Brain pericyte (primary cell): Measurements from ENCODE around the gene ZNF879.

Source experiments
- DNase-seq: peaks from one replicate; pipeline ENCODE4 v3.0.0-alpha.2; 2012; ENCODE audit warnings: low read depth, low spot score

ZNF879 gene

DNA sequence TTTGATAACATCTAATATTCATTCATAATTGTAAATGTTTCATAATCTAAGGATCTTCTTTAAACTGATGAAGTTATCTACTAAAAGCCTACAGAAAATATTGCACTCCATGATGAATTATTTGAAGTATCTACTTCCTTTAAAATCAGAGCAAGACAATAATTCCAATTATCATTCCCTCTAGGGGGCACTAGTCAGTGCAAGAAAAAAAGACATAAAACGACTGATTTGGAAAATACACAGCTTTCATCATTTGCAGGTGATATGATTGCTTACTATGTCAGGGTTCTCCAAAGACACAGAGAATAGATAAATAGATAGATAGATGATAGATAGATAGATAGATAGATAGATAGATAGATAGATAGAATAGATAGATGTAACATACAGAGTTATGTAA is 14.9 kb upstream of the ZNF879 start:
- DNase-seq, result no peak

DNA sequence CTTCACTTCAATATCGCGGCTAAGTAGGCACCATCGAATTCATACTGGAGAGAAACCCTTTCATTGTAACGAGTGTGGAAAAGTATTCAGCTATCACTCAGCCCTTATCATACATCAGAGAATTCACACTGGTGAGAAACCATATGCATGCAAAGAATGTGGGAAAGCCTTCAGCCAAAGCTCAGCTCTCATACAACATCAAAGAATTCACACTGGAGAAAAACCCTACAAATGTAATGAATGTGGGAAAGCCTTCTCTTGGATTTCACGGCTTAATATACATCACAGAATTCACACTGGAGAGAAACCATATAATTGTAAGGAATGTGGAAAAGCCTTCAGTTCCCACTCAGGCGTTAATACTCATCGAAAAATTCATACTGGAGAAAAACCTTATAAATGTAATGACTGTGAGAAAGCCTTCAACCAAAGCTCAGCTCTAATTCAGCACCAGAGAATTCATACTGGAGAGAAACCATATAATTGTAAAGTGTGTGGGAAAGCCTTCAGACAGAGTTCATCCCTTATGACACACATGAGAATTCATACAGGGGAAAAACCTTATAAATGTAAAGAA is 9.5 kb downstream of the ZNF879 start:
- DNase-seq, result no peak

GRCh38 chr5:179044765-179045164 is 21.2 kb downstream of the ZNF879 start:
- no peak for DNase-seq

- DNase-seq, result no peak
These were observed 28.2 kb downstream of the ZNF879 start for GRCh38 chr5:179051784-179052183.

DNA sequence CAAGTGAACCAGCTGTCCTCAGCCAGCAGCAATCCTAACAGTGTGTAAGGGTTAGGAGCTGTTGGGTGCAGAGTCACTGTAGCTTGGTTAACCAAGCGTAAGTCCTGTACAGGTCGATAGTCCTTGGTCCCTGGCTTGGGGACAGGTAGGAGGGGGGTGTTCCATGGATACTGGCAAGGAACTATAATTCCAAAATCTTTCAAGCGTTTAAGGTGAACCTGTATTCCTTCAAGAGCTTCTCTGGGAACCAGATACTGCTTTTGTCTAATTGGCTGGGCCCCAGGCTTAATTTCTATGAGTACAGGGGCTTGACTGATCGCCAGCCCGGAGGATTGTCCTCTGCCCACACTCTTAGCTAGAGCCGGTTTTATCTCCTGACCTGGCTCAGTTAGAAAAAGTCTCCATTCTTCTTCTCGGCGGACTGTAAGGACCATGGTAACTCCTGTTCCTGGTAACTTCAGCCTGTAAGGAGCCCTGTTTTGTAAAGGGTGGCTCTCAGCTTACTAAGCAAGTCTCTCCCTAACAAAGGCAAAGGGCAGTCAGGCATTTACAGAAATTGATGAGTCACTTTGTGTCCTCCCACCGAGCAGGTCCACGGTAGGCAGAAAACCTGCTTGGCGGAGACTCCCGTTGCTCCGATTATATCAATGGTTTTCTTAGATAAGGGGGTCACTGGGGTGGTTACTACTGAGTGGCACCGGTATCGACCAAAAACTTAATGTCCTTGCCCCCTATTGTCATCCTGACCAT is 30.6 kb downstream of the ZNF879 start:
- no peak for DNase-seq

GRCh38 chr5:179054876-179055275 is 31.3 kb downstream of the ZNF879 start:
- no peak for DNase-seq

GRCh38 chr5:179055436-179055835 is 31.8 kb downstream of the ZNF879 start:
- DNase-seq, result no peak

GRCh38 chr5:179055841-179056240 is 32.2 kb downstream of the ZNF879 start:
- no peak for DNase-seq

DNA sequence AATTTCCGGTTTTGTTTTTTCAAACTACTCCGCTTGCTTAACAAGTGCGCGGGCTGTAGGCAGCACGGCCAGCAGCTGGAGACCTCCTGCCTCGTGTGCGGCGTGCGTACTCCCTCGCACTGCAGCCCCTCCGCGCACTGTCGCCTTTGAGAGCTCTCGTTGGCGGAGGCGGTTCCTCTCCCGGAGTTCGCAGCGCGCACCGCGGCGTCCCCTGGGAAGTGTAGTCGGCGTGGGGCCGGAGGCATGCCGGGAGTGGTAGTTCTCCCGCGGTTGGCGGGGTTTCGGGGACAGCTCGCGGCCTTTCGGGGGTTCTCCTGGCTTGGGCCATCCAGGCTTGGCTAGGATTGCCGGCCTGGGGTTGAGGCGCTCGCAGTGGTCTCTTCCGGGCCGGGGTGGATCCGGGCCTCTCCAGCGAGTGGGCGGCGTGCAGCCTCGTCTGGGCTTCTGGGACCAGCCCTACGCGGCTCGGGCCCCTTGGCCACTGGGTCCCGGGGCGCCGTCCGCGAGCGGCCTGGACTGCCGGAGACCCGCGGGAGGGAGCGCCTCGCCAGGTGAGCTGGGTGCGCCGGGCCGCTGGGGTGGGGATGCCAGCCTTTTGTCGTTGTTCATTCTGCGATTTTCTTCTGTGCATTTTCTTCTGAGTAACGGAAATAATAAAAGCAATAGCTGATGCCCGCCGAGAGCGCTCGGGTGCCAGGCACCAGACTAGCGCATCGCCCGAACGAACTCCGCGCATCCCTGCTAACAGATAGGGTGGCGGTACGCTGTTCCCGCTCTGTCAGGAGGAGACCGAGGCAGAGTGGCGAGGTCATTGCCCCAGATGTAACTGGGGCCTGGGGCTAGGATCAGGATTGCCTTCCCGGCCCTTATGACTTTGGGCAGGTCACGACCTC is 36.8 kb downstream of the ZNF879 start, which contains the start of gene ZNF354C:
Gene ZNF354C, plus strand, starts transcription at position 258 of the 893 bp plus-strand sequence. CDS start 1,696 bp downstream, outside the sequence.
- peak; percentile 72 for DNase-seq

DNA sequence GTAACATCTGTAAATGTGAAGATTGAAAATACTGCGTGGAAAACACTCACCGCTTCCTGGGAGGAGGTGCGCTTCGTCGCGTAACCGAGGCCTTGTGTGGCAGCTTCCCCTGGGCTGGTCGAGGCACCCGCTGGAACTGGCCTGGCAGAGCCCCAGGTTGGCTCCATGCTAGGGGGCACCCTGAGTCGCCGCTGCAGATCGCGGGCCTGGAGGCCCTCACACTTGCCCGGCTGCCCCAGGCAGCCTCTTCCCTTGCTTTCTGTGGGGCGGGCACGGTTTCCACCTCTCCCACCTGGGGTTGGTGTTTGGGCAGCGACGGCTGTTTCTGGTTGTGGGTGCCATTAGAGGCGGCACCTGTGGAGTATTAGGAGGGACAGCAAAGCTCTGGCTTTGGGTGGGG is 37.4 kb downstream of the ZNF879 start:
- no peak for DNase-seq

DNA sequence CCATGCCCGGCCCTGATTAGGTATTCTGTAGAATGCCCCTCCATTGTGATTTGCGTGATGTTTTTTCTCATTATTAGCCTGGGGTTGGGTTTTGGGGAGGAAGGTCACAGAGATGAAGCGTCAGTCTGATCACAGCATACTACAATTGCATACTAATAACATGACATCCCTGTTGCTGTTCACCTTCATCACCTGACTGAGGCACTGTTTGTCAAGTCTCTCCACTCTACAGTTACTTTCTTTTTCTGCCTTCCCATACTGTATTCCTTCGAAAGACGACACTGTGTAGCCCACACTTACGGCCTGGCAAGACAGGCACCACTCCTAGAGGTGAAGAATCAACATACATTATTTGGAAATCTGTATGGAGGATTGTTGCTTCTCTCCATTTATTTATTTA is 42.1 kb downstream of the ZNF879 start:
- no peak for DNase-seq

GRCh38 chr5:179079165-179079987 is 55.8 kb downstream of the ZNF879 start:
- DNase-seq, result no peak

GRCh38 chr5:179080724-179081123 is 57.1 kb downstream of the ZNF879 start:
- DNase-seq, result no peak
